ENCODE measurements around the gene RESP18. TPM values are rescaled to one million over a fixed set of nuclear protein-coding genes. Genes with fewer than 3 reads are reported as not detected.

The RESP18 gene
- total RNA-seq, 1 experiment from 2014 or later: not detected

DNA sequence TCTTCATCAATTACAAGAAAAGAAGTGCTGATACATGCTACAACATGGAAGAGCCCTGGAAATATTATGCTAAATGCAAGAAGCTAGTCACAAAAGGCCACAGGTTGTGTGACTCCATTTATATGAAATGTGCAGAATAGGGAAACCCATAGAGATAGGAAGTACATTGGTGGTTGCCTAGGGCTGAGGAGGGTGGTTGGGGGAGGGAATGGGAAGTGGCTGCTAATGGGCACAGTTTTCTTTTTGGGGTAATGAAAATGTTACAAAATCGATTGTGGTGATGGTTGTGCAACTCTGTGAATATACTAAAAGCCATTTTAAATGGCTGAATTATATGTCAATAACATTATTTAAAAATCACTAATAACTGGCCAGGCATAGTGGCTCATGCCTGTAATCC, 24.3 kb upstream of the RESP18 start:
- POLR2A ChIA-PET: no interaction called here
- no peaks in the 10 kb centered on the region for H3K4me1 ChIP-seq (ENCODE audit: control insufficient read depth in 1 of 2, insufficient read depth in 2 of 2, low read length in 2 of 2)
- BruUV-seq (replicated peaks): no TSS peak
- DNase-seq (ENCODE audit: low read depth, low spot score) (no peak), ATAC-seq (no peak)
- H3K4me3 ChIP-seq (replicated peaks in 1 of 2; ENCODE audit: low read depth in 1 of 2, low read length in 2 of 2): no peak overlapping the region
- CTCF ChIA-PET: no interaction called here
- no peak overlapping the region for H3K9ac ChIP-seq (ENCODE audit: low read length)
- TF ChIP-seq, protein P1, sequence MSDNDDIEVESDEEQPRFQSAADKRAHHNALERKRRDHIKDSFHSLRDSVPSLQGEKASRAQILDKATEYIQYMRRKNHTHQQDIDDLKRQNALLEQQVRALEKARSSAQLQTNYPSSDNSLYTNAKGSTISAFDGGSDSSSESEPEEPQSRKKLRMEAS (IDR thresholded peaks at IDR 0.05): no peak
- TF ChIP-seq ZNF274 (IDR thresholded peaks at IDR 0.05; ENCODE audit: low read depth, low read length): no peak
- no peak for TF ChIP-seq RAD21 (IDR thresholded peaks at IDR 0.05; ENCODE audit: low read depth)
- no peak for TF ChIP-seq EZH2phosphoT487 (IDR thresholded peaks at IDR 0.05; ENCODE audit: borderline replicate concordance)
- TF ChIP-seq, protein P2, sequence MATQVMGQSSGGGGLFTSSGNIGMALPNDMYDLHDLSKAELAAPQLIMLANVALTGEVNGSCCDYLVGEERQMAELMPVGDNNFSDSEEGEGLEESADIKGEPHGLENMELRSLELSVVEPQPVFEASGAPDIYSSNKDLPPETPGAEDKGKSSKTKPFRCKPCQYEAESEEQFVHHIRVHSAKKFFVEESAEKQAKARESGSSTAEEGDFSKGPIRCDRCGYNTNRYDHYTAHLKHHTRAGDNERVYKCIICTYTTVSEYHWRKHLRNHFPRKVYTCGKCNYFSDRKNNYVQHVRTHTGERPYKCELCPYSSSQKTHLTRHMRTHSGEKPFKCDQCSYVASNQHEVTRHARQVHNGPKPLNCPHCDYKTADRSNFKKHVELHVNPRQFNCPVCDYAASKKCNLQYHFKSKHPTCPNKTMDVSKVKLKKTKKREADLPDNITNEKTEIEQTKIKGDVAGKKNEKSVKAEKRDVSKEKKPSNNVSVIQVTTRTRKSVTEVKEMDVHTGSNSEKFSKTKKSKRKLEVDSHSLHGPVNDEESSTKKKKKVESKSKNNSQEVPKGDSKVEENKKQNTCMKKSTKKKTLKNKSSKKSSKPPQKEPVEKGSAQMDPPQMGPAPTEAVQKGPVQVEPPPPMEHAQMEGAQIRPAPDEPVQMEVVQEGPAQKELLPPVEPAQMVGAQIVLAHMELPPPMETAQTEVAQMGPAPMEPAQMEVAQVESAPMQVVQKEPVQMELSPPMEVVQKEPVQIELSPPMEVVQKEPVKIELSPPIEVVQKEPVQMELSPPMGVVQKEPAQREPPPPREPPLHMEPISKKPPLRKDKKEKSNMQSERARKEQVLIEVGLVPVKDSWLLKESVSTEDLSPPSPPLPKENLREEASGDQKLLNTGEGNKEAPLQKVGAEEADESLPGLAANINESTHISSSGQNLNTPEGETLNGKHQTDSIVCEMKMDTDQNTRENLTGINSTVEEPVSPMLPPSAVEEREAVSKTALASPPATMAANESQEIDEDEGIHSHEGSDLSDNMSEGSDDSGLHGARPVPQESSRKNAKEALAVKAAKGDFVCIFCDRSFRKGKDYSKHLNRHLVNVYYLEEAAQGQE (IDR thresholded peaks at IDR 0.05; ENCODE audit: low read depth): no peak
- no peak for TF ChIP-seq TCF7L2 (IDR thresholded peaks at IDR 0.05; ENCODE audit: borderline replicate concordance, extremely low read depth, insufficient read depth, insufficient read length)
- TF ChIP-seq, protein P3, sequence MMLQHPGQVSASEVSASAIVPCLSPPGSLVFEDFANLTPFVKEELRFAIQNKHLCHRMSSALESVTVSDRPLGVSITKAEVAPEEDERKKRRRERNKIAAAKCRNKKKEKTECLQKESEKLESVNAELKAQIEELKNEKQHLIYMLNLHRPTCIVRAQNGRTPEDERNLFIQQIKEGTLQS (IDR thresholded peaks at IDR 0.05): no peak
- TF ChIP-seq SP1 (IDR thresholded peaks at IDR 0.05; ENCODE audit: low read depth): no peak
- TF ChIP-seq POLR2A (IDR thresholded peaks at IDR 0.05; ENCODE audit: borderline replicate concordance, extremely low read depth, insufficient read depth, insufficient read length): no peak
- TF ChIP-seq, protein P4, sequence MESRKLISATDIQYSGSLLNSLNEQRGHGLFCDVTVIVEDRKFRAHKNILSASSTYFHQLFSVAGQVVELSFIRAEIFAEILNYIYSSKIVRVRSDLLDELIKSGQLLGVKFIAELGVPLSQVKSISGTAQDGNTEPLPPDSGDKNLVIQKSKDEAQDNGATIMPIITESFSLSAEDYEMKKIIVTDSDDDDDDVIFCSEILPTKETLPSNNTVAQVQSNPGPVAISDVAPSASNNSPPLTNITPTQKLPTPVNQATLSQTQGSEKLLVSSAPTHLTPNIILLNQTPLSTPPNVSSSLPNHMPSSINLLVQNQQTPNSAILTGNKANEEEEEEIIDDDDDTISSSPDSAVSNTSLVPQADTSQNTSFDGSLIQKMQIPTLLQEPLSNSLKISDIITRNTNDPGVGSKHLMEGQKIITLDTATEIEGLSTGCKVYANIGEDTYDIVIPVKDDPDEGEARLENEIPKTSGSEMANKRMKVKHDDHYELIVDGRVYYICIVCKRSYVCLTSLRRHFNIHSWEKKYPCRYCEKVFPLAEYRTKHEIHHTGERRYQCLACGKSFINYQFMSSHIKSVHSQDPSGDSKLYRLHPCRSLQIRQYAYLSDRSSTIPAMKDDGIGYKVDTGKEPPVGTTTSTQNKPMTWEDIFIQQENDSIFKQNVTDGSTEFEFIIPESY (IDR thresholded peaks at IDR 0.05; ENCODE audit: extremely low read depth, insufficient replicate concordance, low read length): no peak
- no peak for TF ChIP-seq ELF1 (IDR thresholded peaks at IDR 0.05; ENCODE audit: borderline replicate concordance, low read depth)
- no peak for TF ChIP-seq ZFX (IDR thresholded peaks at IDR 0.05)
- no peak for TF ChIP-seq CEBPB (IDR thresholded peaks at IDR 0.05; ENCODE audit: low read depth)
- TF ChIP-seq YY1 (IDR thresholded peaks at IDR 0.05; ENCODE audit: extremely low read depth, insufficient replicate concordance, low read depth, low read length): no peak
- no peak for TF ChIP-seq SRF (IDR thresholded peaks at IDR 0.05; ENCODE audit: low read depth)
- no peaks in the 10 kb centered on the region for H3K9me3 ChIP-seq (ENCODE audit: control insufficient read depth in 1 of 2, insufficient read depth in 1 of 2, low read depth in 1 of 2, low read length in 2 of 2)
- H3K36me3 ChIP-seq (ENCODE audit: control insufficient read depth in 1 of 2, insufficient read depth in 2 of 2, low read length in 2 of 2): no peaks in the 10 kb centered on the region
- no peaks in the 10 kb centered on the region for H3K9me2 ChIP-seq (ENCODE audit: insufficient read depth)
- intact Hi-C loops (cut with micrococcal nuclease): no loop called here
- no peaks in the 10 kb centered on the region for H4K20me1 ChIP-seq (ENCODE audit: insufficient read depth)
- H3K27ac ChIP-seq (ENCODE audit: low read depth, low read length): no peak overlapping the region
- no peak overlapping the region for H2AFZ ChIP-seq (ENCODE audit: low read depth, low read length, poor library complexity, severe bottlenecking)
- RAD21 ChIA-PET (ENCODE audit: low non-redundant PET in 1 of 2, low total read pairs in 2 of 2, uncharacterized antibody in 2 of 2, unreplicated experiment in 2 of 2): no interaction called here
- H3K79me2 ChIP-seq (ENCODE audit: insufficient read depth, low read length): no peaks in the 10 kb centered on the region
- no peaks in the 10 kb centered on the region for H3K27me3 ChIP-seq (ENCODE audit: insufficient read depth, low read length)
- no peak overlapping the region for H3K4me2 ChIP-seq (ENCODE audit: low read length)
